ENCODE results near the gene SPRR2D.
A peak's percentile ranks its signal among the peaks of the same experiment; 100 is the strongest.
"Not testable (repeated sequence)": the region's sequence is repeated elsewhere in the genome, so short reads cannot be mapped to it uniquely, and the experiment has no call there.

Gene SPRR2D

GRCh38 chr1:153058826-153059784 is 18.2 kb upstream of the SPRR2D start:
- Histone ChIP-seq H3K27me3 (ENCODE audit: insufficient read depth, low read length, poor library complexity, severe bottlenecking) (no peaks in the 10 kb centered on the region), H3K9ac (ENCODE audit: low read depth, low read length, poor library complexity, severe bottlenecking) (no peak overlapping the region)

DNA sequence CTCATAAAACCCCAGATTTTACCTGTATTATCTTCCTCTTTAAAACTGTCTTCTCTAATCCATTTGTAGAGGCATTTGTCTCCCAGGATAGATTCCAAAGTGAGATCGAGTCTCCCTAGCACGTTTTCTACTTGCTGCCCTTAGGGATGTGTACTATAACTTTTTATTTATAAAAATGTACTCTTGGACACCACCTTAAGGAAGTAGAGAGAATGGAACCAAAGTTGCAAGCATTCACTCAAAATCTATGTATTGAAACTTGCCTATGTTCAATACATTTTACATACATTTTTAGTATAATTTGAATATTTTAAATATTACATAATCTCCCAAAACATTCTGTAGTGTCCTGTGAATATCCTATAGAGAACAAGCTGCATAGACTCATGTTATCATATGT is 17.2 kb upstream of the SPRR2D start:
- Histone ChIP-seq H3K36me3 (ENCODE audit: insufficient read depth, low read length) (no peaks in the 10 kb centered on the region), H3K9me3 (ENCODE audit: insufficient read depth, low read depth, low read length) (no peaks in the 10 kb centered on the region), H3K9ac (ENCODE audit: low read depth, low read length, poor library complexity, severe bottlenecking) (no peak overlapping the region), H3K4me2 (ENCODE audit: low read depth, low read length, poor library complexity, severe bottlenecking) (no peak overlapping the region), H3K4me3 (ENCODE audit: low read length, poor library complexity, severe bottlenecking) (no peak overlapping the region), H3K4me1 (ENCODE audit: insufficient read depth, low read length, poor library complexity, severe bottlenecking) (no peaks in the 10 kb centered on the region), H3K27me3 (ENCODE audit: insufficient read depth, low read length, poor library complexity, severe bottlenecking) (no peaks in the 10 kb centered on the region), H3K9me2 (replicated peaks; ENCODE audit: low read depth, low read length) (no peaks in the 10 kb centered on the region), H3K79me2 (ENCODE audit: insufficient read depth, low read length) (no peaks in the 10 kb centered on the region), H3F3A (ENCODE audit: low read depth) (no peaks in the 10 kb centered on the region), H4K20me1 (ENCODE audit: insufficient read depth, low read length, poor library complexity, severe bottlenecking) (no peaks in the 10 kb centered on the region), H2AFZ (ENCODE audit: low read length) (no peak overlapping the region)
- TF ChIP-seq CTCF (conservative IDR thresholded peaks at IDR 0.05; ENCODE audit: low read length) (0 out of 2 replicates have a peak, but pooled peaks have one; percentile 15), EZH2phosphoT487 (IDR thresholded peaks at IDR 0.05; ENCODE audit: borderline replicate concordance) (no peak)

More at GRCh38 chr1:153058826-153059784, 18.2 kb upstream of the SPRR2D start:
- Histone ChIP-seq H3K9me2 (replicated peaks; ENCODE audit: low read depth, low read length) (no peaks in the 10 kb centered on the region), H3K4me2 (ENCODE audit: low read depth, low read length, poor library complexity, severe bottlenecking) (no peak overlapping the region), H3K36me3 (ENCODE audit: insufficient read depth, low read length) (no peaks in the 10 kb centered on the region), H3K4me3 (ENCODE audit: low read length, poor library complexity, severe bottlenecking) (no peak overlapping the region), H2AFZ (ENCODE audit: low read length) (no peak overlapping the region), H3K79me2 (ENCODE audit: insufficient read depth, low read length) (no peaks in the 10 kb centered on the region), H3K9me3 (ENCODE audit: insufficient read depth, low read depth, low read length) (no peaks in the 10 kb centered on the region), H4K20me1 (ENCODE audit: insufficient read depth, low read length, poor library complexity, severe bottlenecking) (no peaks in the 10 kb centered on the region), H3F3A (ENCODE audit: low read depth) (no peaks in the 10 kb centered on the region), H3K4me1 (ENCODE audit: insufficient read depth, low read length, poor library complexity, severe bottlenecking) (no peaks in the 10 kb centered on the region)
- TF ChIP-seq EZH2phosphoT487 (IDR thresholded peaks at IDR 0.05; ENCODE audit: borderline replicate concordance) (no peak), CTCF (conservative IDR thresholded peaks at IDR 0.05; ENCODE audit: low read length) (no peak)

GRCh38 chr1:153057375-153057774 is 16.5 kb upstream of the SPRR2D start, which contains the start of gene SPRR2A:
Gene SPRR2A, minus strand, starts transcription at chr1:153057512. Its CDS starts 777 bp downstream, at chr1:153056735.
- H3K27me3 ChIP-seq (ENCODE audit: insufficient read depth, low read length, poor library complexity, severe bottlenecking) = no peaks in the 10 kb centered on the region
- H3K4me1 ChIP-seq (ENCODE audit: insufficient read depth, low read length, poor library complexity, severe bottlenecking) = no peaks in the 10 kb centered on the region
- no peak for TF ChIP-seq EZH2phosphoT487 (IDR thresholded peaks at IDR 0.05; ENCODE audit: borderline replicate concordance)
- TF ChIP-seq CTCF (conservative IDR thresholded peaks at IDR 0.05; ENCODE audit: low read length) = no peak
- H4K20me1 ChIP-seq (ENCODE audit: insufficient read depth, low read length, poor library complexity, severe bottlenecking) = no peaks in the 10 kb centered on the region
- H3K4me3 ChIP-seq (ENCODE audit: low read length, poor library complexity, severe bottlenecking) = no peak within 1 kb of the TSS
- H3F3A ChIP-seq (ENCODE audit: low read depth) = no peaks in the 10 kb centered on the region
- H3K9ac ChIP-seq (ENCODE audit: low read depth, low read length, poor library complexity, severe bottlenecking) = no peak within 1 kb of the TSS
- H3K79me2 ChIP-seq (ENCODE audit: insufficient read depth, low read length) = no peaks in the 10 kb centered on the region
- H3K9me3 ChIP-seq (ENCODE audit: insufficient read depth, low read depth, low read length) = no peaks in the 10 kb centered on the region
- no peak within 1 kb of the TSS for H3K4me2 ChIP-seq (ENCODE audit: low read depth, low read length, poor library complexity, severe bottlenecking)
- no peaks in the 10 kb centered on the region for H3K36me3 ChIP-seq (ENCODE audit: insufficient read depth, low read length)
- no peaks in the 10 kb centered on the region for H3K9me2 ChIP-seq (replicated peaks; ENCODE audit: low read depth, low read length)
- no peak within 1 kb of the TSS for H2AFZ ChIP-seq (ENCODE audit: low read length)

DNA sequence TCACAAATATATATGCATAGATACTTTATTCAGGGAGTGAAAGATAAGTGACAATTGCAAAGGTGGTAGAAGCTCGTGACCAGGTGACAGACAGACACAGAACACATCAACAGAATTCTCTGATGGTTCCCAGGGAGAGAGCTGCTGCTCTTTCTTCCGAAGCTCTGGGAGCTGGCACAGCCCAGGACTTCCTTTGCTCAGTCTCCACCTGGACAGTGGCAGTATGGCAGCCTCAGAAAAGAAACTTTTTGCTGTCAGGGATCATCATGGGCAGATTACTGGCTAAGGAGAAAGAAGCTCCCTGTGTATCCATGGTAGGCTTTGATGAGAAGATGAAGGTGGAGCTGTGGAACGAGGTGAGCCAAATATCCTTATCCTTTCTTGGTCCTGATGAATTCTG is 15.2 kb upstream of the SPRR2D start:
- not testable (repeated sequence) for H3K9me3 ChIP-seq (ENCODE audit: insufficient read depth, low read depth, low read length); H3K4me1 ChIP-seq (ENCODE audit: insufficient read depth, low read length, poor library complexity, severe bottlenecking); H3K36me3 ChIP-seq (ENCODE audit: insufficient read depth, low read length); H2AFZ ChIP-seq (ENCODE audit: low read length); H3K79me2 ChIP-seq (ENCODE audit: insufficient read depth, low read length); H3K9ac ChIP-seq (ENCODE audit: low read depth, low read length, poor library complexity, severe bottlenecking); H3K4me3 ChIP-seq (ENCODE audit: low read length, poor library complexity, severe bottlenecking); H3F3A ChIP-seq (ENCODE audit: low read depth); H3K27me3 ChIP-seq (ENCODE audit: insufficient read depth, low read length, poor library complexity, severe bottlenecking); H4K20me1 ChIP-seq (ENCODE audit: insufficient read depth, low read length, poor library complexity, severe bottlenecking); H3K9me2 ChIP-seq (replicated peaks; ENCODE audit: low read depth, low read length); H3K4me2 ChIP-seq (ENCODE audit: low read depth, low read length, poor library complexity, severe bottlenecking)

All from Loucy (cell line).